ENCODE data around the gene PHF10.

PHF10 gene

DNA sequence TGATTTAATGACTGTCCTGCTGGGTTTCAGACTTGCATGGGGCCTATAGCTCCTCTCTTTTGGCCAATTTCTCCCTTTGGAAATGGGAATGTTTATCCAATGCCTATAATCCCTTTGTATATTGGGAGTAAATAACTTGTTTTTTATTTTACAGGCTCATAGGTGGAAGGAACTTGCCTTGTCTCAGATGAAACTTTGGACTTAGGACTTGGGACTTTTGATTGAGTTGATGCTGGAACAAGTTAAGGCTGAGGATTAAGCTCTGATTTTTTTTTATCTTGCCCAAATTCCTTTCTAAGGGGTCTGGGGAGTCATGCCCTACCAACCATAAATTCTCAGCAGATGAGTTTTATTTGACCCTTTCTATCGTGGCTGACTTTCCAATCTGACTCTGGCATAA is 46.0 kb downstream of the PHF10 start:
- no peak for DNase-seq (ENCODE audit: extremely low read depth in 1 of 2, low read depth in 1 of 2)

DNA sequence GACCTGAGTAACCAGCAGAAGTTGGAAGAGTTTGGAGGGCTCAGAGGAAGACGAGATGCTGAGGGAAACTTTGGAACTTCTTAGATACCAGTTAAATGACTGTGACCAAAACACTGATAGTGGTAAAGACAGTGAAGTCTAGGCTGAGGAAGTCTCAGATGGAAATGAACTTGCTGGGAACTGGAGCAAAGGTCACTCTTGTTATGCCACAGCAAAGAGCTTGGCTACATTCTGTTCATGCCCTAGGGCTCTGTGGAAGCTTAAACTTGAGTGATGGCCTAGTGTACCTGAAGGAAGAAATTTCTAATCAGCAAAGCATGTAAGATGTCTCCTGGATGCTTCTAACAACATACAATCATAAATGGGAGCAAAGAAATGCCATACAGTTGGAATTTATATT is 47.2 kb downstream of the PHF10 start:
- DNase-seq (ENCODE audit: extremely low read depth in 1 of 2, low read depth in 1 of 2) = no peak

DNA sequence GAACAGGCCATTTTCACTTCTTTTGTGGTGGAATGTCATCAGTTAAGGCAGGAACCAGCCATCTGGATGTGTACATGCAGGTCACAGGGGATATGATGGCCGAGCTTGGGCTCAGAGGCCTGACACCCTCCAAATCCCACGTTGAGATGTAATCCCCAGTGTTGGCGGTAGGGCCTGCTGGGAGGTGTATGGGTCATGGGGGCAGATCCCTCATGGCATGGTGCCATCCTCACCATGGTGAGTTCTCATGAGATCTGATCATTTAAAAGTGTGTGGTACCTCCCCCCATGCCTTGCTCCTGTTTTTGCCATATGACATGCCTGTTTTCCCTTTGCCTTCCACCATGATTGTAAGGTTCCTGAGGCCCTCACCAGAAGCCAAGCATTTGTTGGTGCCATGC is 49.3 kb downstream of the PHF10 start:
- DNase-seq (ENCODE audit: extremely low read depth in 1 of 2, low read depth in 1 of 2) = no peak

GRCh38 chr6:169671563-169671962 is 52.7 kb downstream of the PHF10 start:
- no peak for DNase-seq (ENCODE audit: extremely low read depth in 1 of 2, low read depth in 1 of 2)

- no peak for DNase-seq (ENCODE audit: extremely low read depth in 1 of 2, low read depth in 1 of 2)
Observed at GRCh38 chr6:169669889-169670288, 54.4 kb downstream of the PHF10 start.

- DNase-seq (ENCODE audit: extremely low read depth in 1 of 2, low read depth in 1 of 2) = no peak
Observed at GRCh38 chr6:169669147-169669546, 55.2 kb downstream of the PHF10 start.

GRCh38 chr6:169668203-169668847 is 56.0 kb downstream of the PHF10 start:
- DNase-seq (ENCODE audit: extremely low read depth in 1 of 2, low read depth in 1 of 2) = no peak

DNA sequence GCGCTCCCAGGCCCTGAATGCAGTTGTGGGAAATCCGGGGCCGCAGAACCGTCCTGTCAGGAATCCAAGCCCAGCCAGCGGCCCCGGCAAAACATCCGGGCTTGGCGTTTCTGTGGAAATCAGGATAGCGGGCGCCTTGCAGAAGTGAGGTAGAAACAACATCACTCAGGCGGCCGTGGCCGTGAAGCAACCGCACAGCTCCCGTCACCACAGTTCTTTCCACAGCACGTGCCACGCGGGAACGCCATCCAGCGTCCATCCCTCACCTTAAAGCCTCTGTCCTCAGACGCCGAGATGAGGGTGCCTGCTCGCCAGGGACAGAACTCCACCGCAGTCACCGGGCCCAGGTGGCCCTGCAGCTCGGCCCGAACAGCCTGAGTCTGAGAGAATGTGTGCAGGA is 56.6 kb downstream of the PHF10 start:
- no peak for DNase-seq (ENCODE audit: extremely low read depth in 1 of 2, low read depth in 1 of 2)

DNA sequence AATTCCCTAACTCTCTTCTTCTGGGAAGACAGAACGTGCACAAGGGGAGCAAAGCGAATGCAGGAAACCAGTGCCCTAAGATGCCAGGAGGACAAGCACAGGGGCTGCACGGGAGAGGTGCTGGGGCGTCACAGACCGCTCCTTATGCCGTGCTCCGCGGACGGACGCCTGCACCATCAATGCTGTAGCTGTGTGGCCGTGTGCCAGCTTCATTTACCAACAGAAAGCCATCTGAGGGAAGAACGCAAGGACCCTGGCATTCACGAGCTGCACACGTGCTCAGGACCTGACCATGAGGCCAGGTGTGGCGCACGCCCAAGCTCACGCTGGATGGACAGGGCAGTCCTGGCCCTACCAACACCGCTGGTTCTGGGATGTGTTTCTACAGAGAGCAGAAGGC is 57.9 kb downstream of the PHF10 start:
- DNase-seq (ENCODE audit: extremely low read depth in 1 of 2, low read depth in 1 of 2) = no peak

- no peak for DNase-seq (ENCODE audit: extremely low read depth in 1 of 2, low read depth in 1 of 2)
Observed at GRCh38 chr6:169665289-169665688, 59.0 kb downstream of the PHF10 start.

DNA sequence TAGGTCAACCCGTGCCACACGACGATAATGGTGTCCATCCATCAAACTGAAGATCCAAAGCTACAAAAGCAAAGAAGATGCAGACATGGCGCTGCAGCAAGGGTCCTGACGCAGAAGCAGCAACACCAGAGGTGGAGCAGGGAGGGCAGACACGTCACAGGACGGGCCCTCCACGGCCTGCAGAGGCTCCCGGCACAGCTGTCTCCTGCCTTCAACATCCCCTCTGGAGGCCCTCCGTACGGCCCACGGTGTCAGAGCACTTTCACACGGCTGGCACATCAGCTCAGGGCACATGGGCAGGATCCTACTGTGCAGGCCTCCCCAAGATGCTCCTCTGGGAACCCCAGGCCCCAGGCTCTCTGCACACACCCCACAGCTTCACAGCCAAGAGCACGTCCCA is 60.1 kb downstream of the PHF10 start:
- no peak for DNase-seq (ENCODE audit: extremely low read depth in 1 of 2, low read depth in 1 of 2)

DNA sequence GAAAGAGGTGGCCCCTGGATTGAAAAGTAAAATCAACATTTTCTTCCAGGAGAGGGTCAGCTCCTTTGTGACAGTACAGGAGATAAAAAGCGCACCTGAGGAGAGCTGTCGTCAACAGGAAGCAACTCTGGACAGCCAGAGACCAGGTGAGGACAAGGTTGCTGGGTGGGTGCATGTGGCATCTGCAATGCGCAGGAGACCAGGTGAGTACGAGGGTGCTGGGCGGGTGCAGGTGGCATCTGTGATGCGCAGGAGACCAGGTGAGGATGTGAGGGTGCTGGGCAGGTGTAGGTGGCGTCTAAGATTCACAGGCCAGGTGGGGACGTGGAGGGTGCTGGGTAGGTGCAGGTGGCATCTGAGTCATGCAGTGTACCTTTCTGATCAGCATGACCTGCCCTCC is 60.8 kb downstream of the PHF10 start:
- no peak for DNase-seq (ENCODE audit: extremely low read depth in 1 of 2, low read depth in 1 of 2)

DNA sequence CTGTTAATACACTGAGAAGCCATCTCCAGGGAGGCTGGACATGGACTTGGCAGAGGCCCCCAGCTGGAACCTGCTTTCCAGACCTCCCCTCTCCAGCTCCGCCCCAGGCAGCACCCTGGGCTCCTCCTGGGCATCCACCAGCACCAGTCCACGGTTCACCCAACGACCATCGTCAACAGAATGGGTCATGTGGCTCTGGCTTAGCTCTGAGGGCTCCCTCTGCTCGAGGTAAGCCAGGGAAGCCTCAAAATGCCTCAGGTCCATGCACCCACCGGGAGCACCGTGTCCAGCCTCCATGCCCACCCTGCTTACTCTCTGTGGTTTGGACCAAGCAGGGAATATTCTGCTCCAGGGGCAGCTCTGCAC is 62.9 kb downstream of the PHF10 start:
- no peak for DNase-seq (ENCODE audit: extremely low read depth in 1 of 2, low read depth in 1 of 2)

DNA sequence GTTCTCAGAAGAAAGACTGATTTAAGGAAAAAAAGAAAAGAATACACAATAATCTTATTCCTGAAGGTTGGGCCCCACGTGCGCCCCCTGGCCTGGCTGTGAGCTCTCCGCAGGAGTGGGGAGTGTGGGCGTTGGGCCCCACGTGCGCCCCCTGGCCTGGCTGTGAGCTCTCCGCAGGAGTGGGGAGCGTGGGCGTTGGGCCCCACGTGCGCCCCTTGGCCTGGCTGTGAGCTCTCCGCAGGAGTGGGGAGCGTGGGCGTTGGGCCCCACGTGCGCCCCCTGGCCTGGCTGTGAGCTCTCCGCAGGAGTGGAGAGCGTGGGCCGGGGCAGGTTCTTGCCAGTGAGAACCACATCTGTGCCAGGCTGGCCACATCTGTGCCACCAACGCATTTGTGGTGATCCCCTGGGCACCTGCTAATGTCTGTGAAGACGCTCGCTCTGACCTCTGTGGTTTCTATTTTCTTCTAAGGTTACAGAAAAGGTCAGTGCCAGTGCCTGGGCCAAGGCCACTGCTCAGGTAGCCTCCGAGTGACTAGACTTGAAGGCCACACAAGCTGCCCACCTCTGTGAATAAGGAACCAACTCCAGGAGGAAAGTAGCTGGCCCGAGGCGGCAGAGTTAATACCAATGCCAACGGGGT is 63.4 kb downstream of the PHF10 start:
- DNase-seq (ENCODE audit: extremely low read depth in 1 of 2, low read depth in 1 of 2) = no peak

GRCh38 chr6:169659820-169660610 is 64.3 kb downstream of the PHF10 start:
- DNase-seq (ENCODE audit: extremely low read depth in 1 of 2, low read depth in 1 of 2) = no peak

DNA sequence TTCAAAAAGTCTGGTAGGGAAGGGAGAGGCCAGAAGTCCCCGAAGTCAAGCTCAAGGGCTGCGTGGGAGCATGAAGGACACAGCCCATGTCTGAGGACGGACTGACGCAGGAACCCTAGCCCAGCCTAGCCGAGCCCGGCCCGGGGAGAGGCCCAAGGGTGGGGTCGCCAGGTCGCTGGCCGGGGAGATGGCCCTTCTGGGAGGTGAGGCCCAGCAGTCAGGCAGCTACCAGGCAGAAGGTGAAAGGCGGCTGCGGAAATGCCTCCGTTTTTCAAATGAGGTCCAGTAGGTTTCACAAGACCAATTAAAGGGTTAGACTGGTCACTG is 67.1 kb downstream of the PHF10 start:
- no peak for DNase-seq (ENCODE audit: extremely low read depth in 1 of 2, low read depth in 1 of 2)

DNA sequence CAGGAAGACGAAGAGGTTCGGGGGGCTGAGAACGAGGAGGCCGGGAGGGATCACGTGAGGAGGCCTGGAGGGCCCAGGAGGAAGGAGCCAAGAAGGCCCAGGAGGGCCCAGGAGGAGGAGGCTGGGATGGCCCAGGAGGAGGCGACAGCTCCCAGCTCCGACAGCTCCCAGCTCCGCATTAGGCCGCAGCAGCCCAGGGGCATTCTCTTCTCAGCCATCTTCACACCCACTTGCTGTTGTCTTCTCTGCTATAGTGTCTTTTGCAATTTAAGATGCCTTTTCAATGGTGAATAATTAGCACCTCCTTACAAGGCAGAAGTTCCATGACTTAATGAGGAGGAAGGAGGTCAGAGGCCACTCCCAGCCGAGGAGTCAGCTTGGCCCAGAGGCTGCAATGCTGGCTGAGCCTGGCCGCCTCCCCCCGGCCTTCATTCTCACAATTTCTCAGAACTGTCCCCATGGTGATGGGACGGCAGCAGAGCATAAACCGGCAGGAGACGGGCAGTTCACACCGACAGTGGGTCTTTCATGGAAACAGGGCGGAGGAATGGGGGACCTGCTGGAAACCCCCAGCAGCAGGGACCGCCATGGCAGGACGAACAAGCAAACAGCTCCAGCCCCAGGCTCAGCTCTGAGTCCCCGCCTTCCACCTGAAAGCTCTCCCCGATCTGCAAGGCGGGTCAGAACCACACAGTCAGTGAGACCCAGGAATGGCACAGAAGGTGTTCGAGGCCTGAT is 67.6 kb downstream of the PHF10 start:
- no peak for DNase-seq (ENCODE audit: extremely low read depth in 1 of 2, low read depth in 1 of 2)

DNA sequence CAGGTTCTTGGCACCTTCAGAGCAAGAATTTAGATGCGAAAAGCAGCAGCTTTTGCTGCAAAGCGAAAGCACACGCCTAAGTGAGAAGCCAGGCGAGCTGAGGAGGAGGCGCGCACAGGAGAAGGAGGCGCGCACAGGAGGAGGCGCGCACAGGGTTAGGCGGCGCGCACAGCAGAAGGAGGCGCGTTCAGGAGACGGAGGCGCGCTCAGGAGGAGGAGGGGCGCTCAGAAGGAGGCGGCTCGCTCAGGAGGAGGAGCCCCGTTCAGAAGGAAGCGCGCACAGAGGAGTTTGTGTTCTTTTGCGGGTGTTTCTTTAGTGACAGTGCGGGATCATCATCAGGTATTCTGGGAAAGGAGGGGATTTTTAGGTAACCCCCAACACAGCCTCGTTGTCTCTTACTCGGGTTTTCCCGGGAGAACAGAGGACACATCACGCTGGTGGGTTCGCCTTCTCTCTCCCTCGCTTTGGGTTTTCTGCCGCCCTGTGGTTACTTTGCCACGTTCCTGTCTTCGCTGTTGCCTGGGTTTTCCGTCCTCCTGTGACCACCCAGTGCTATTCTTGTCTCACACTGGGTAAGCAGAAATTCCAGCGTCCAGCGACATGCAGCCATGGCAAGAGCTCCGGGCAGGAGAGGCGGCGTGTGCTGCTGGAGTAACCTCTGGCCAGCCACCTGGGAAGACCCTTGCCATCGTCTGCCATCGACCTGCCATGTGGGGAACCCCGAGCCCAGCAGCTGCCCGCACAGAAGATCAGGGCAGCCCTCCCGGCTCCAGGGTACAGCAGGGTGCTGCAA is 69.5 kb downstream of the PHF10 start:
- DNase-seq (ENCODE audit: extremely low read depth in 1 of 2, low read depth in 1 of 2) = peak; percentile 11 to 26

All from stimulated activated CD8-positive, alpha-beta memory T cell treated with anti-CD3 and anti-CD28 coated beads, Interleukin-7, amount 100 ng/mL, for 48 hours (primary cell).